A549 (cell line): ENCODE data around the gene TCF12. TPM values are rescaled to one million over a fixed set of nuclear protein-coding genes. Genes with fewer than 3 reads are reported as not detected.

Experiments
- ATAC-seq, 2 experiments: fragments of 200-7000 bp in 1 of 2; fragments of >200 bp in 1 of 2; cut with Nextera tagmentation in 1 of 2; cut with Tn5 transposase in 1 of 2; 3 replicates each; pipeline versions ENCODE4 v1.8.0 to v1.9.1; 2018 to 2020; ENCODE audit warnings: mild to moderate bottlenecking in 1 of 2, moderate library complexity in 1 of 2
- CTCF ChIA-PET: fragments of 300-600 bp; sonication (Branson Sonifier 250); formaldehyde crosslinking; extraction: SDS; loops from one replicate; lab custom pipeline; 2021; ENCODE audit warnings: antibody characterized with exemption, inconsistent platforms; lab: Yijun Ruan, JAX
- POLR2A ChIA-PET: fragments of 350-600 bp; formaldehyde crosslinking; extraction: SDS; loops from one replicate; lab custom pipeline; 2021; ENCODE audit warnings: antibody characterized with exemption, inconsistent platforms; lab: Yijun Ruan, JAX
- DNase-seq, 2 experiments: peaks; one replicate each; pipeline versions ENCODE4 v3.0.0 to v3.0.0-alpha.2; 2011 to 2016; ENCODE audit warnings: low read depth in 1 of 2, low spot score in 1 of 2
- FAIRE-seq: peaks from 2 replicates; lab custom pipeline; 2011; peaks lifted over from hg19 to GRCh38; lab: Jason Lieb, UNC
- H3K27ac ChIP-seq, 2 experiments: fragments of >200 bp; sonication (Bioruptor Twin); formaldehyde crosslinking; 3 replicates each; pipeline ENCODE4 v1.5.1; 2016 to 2017
- H3K4me1 ChIP-seq: fragments of >200 bp; sonication (Bioruptor Twin); formaldehyde crosslinking; 3 replicates; pipeline ENCODE4 v1.6.1; 2016
- H3K4me2 ChIP-seq: fragments of >200 bp; sonication (Bioruptor Twin); formaldehyde crosslinking; 3 replicates; pipeline ENCODE4 v1.6.1; 2016
- H3K4me3 ChIP-seq: fragments of >200 bp; sonication (Bioruptor Twin); formaldehyde crosslinking; 3 replicates; pipeline ENCODE4 v1.5.1; 2016
- H3K9me3 ChIP-seq: fragments of >200 bp; sonication (Bioruptor Twin); formaldehyde crosslinking; 3 replicates; pipeline ENCODE4 v1.6.1; 2016
- BHLHE40 ChIP-seq: IDR thresholded peaks from 2 replicates; pipeline ENCODE4 v1.6.1; 2012; ENCODE audit warnings: low read depth, low read length, inconsistent platforms
- CHD2 ChIP-seq: fragments of 150-350 bp; IDR thresholded peaks from 2 replicates; pipeline ENCODE4 v1.6.1; 2014; ENCODE audit warnings: low read length; ENCODE audit not compliant: partially characterized antibody
- CHD4 ChIP-seq: fragments of 200-600 bp; sonication (generic); IDR thresholded peaks from 2 replicates; pipeline ENCODE4 v1.6.1; 2016; ENCODE audit warnings: antibody characterized with exemption, mild to moderate bottlenecking, borderline replicate concordance
- FOXS1 ChIP-seq: fragments of 250-450 bp; sonication (Bioruptor Pico); IDR thresholded peaks from 2 replicates; pipeline ENCODE4 v1.5.0; 2020; ENCODE audit warnings: mild to moderate bottlenecking, moderate library complexity
- HEYL ChIP-seq: fragments of 250-450 bp; sonication (Bioruptor Pico); IDR thresholded peaks from 2 replicates; pipeline ENCODE4 v1.8.0; 2021; ENCODE audit warnings: mild to moderate bottlenecking, moderate library complexity
- HOXA7 ChIP-seq: fragments of 250-450 bp; sonication (Bioruptor Pico); IDR thresholded peaks from 2 replicates; pipeline ENCODE4 v1.5.0; 2020; ENCODE audit warnings: mild to moderate bottlenecking, moderate library complexity
- HOXB5 ChIP-seq: fragments of 250-450 bp; sonication (Bioruptor Pico); IDR thresholded peaks from 2 replicates; pipeline ENCODE4 v1.5.0; 2020; ENCODE audit warnings: mild to moderate bottlenecking, moderate library complexity
- JUN ChIP-seq, 2 experiments: fragments of >200 bp; sonication (Bioruptor Twin); formaldehyde crosslinking; IDR thresholded peaks; 2 replicates in 1 of 2; 3 replicates in 1 of 2; pipeline ENCODE4 v1.6.1; 2016 to 2017
- JUNB ChIP-seq: fragments of >200 bp; sonication (Bioruptor Twin); formaldehyde crosslinking; IDR thresholded peaks from 2 replicates; pipeline ENCODE4 v1.6.1; 2016
- KDM1A ChIP-seq: fragments of 200-600 bp; sonication (generic); IDR thresholded peaks from 2 replicates; pipeline ENCODE4 v1.6.1; 2016; ENCODE audit warnings: low read depth, mild to moderate bottlenecking
- MYC ChIP-seq: IDR thresholded peaks from 2 replicates; pipeline ENCODE4 v1.6.1; 2012; ENCODE audit warnings: mild to moderate bottlenecking, inconsistent platforms, low read length, improper control_type of control experiment, borderline replicate concordance
- POLR2A ChIP-seq: IDR thresholded peaks from 2 replicates; pipeline ENCODE4 v1.6.1; 2012; ENCODE audit warnings: mild to moderate bottlenecking, low read length
- POLR2AphosphoS2 ChIP-seq: conservative IDR thresholded peaks from 2 replicates; pipeline ENCODE4 v1.6.1; 2012; ENCODE audit warnings: low read length, improper control_type of control experiment, inconsistent platforms
- RCOR1 ChIP-seq: fragments of 150-350 bp; IDR thresholded peaks from 2 replicates; pipeline ENCODE4 v1.6.1; 2014; ENCODE audit warnings: antibody characterized with exemption, low read length, low read depth
- ZFP36 ChIP-seq: fragments of 450-650 bp; IDR thresholded peaks from 2 replicates; pipeline ENCODE4 v1.6.1; 2014; ENCODE audit warnings: borderline replicate concordance; ENCODE audit not compliant: partially characterized antibody
- WGBS: methylation state at CpG from one replicate; pipeline ENCODE4 v1.1.6; 2017; ENCODE audit errors: missing lambda C conversion rate; 5-methylcytosine and 5-hydroxymethylcytosine counted together
- polyA plus RNA-seq, 4 experiments: library from polyadenylated mRNA; depleted of rRNA in 3 of 4; stranded (reverse); fragments of >200 nt; fragmentation: RNase III in 1 of 4; extraction: RNeasy Plus Mini Kit Qiagen cat#74134 plus additional on column Dnase treatment in 1 of 4; gene quantifications; 2 replicates in 3 of 4; 3 replicates in 1 of 4; pipeline ENCODE4 v1.2.3, GENCODE V29; 2011 to 2017
- TF ChIP-seq, protein P1 (sequence below): IDR thresholded peaks from 2 replicates; pipeline ENCODE4 v1.6.1; 2012
- TF ChIP-seq, protein P2 (sequence below): fragments of 150-350 bp; IDR thresholded peaks from 2 replicates; pipeline ENCODE4 v1.6.1; 2014; ENCODE audit warnings: low read depth, mild to moderate bottlenecking, low read length
- TF ChIP-seq, protein P3 (sequence below): fragments of 450-650 bp; IDR thresholded peaks from 2 replicates; pipeline ENCODE4 v1.6.1; 2014; ENCODE audit warnings: antibody characterized with exemption
- TF ChIP-seq, protein P4 (sequence below): fragments of >200 bp; sonication (Bioruptor Twin); formaldehyde crosslinking; IDR thresholded peaks from 2 replicates; pipeline ENCODE4 v1.6.1; 2016
- TF ChIP-seq, protein P5 (sequence below): fragments of 250-450 bp; sonication (Bioruptor Pico); IDR thresholded peaks from 2 replicates; pipeline ENCODE4 v1.5.0; 2021; ENCODE audit warnings: mild to moderate bottlenecking, moderate library complexity, borderline replicate concordance

Gene TCF12
- polyA plus RNA-seq, 2 of the 4 experiments (the other 2 are of a cell fraction) = 36.3 to 121 TPM

DNA sequence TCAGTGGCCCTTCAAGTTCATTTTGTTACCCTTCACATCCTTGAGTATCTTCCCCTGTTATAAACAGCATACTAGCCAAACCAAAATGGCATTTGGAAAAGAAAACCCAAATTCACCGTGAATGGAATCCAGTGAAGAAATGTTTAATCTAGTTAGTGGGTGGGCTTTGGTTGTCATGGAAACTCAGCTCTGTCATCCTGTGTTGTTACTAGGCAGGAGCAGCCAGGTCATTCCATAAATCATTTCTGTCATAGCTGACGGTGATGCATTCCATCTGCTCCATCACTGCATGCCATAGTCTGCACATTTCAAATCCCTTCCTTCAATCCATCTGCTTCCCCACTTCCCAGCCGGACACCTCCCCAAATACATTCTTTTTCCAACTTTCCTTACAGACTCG, 317.4 kb downstream of the TCF12 start:
- H3K4me2 ChIP-seq = no peak overlapping the region
- 0 out of 3 replicates have a peak, but pooled peaks cover 3% of the 10 kb centered on the region for H3K4me1 ChIP-seq
- FAIRE-seq (no peak), DNase-seq (peak in 1 of 2 experiments; percentile 68), ATAC-seq (peak in 1 of 2 experiments; percentile 77; a peak in 3 of 6 replicates)
- ChIA-PET POLR2A (no interaction called here), CTCF (interaction anchor here (1.2 kb wide), 1 partner anchor 89 kb away, joined by 3 read pairs; no protein-coding TSS in a partner anchor)
- no peaks in the 10 kb centered on the region for H3K9me3 ChIP-seq
- 0 out of 2 replicates have a peak, but pooled peaks have one; percentile 26 for TF ChIP-seq HOXB5
- TF ChIP-seq HOXA7 (CRISPR knock-in tag) = no peak
- TF ChIP-seq ZFP36 = no peak
- no peak overlapping the region for H3K4me3 ChIP-seq
- H3K27ac ChIP-seq = no peak overlapping the region
- 68% methylated on average over 4 of the region's 4 CpGs for WGBS

DNA sequence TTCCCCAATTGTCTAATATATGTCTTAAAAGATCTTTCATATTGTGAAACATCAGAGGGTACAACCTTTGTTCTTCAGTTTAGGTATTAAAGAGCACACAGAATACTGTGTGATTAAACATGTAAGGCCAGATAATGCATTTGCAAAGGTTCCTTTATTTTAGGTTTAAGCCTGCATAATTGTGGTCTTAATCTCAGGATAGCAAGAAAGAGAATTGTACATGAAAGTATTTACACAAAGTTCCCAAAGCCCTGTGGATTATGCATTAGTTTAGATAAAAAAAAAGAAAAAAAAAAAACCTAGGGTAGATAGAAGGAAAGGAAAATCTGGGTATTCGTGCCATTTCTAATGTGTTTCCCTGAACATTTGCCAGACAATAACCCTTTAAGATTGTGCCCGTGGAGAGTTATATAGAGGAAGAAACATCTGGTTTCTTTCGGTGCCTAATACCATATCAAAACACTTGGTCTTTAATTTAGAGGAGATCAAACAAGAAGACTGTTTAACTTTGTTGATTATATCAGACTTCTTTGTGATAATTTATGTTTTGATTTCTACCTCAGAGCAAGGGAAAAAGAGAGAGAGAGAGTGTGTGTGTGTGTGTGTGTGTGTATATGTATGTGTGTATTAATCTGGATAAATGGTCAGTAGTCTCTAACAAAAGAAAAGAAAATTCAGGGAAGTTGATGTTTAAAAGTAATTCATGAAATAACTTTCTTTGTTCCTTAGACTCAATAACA, 318.3 kb downstream of the TCF12 start:
- Histone ChIP-seq H3K4me3 (no peak overlapping the region), H3K27ac (no peak overlapping the region), H3K9me3 (no peaks in the 10 kb centered on the region), H3K4me2 (no peak overlapping the region), H3K4me1 (0 out of 3 replicates have a peak, but pooled peaks cover 3% of the 10 kb centered on the region)
- ChIA-PET CTCF (no interaction called here), POLR2A (no interaction called here)
- peak; percentile 90 for FAIRE-seq
- ATAC-seq = no peak
- DNase-seq = no peak
- 83% methylated on average over 3 of the region's 3 CpGs for WGBS
- TF ChIP-seq, protein P1, sequence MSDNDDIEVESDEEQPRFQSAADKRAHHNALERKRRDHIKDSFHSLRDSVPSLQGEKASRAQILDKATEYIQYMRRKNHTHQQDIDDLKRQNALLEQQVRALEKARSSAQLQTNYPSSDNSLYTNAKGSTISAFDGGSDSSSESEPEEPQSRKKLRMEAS = no peak
- no peak for TF ChIP-seq BHLHE40
- TF ChIP-seq, protein P2, sequence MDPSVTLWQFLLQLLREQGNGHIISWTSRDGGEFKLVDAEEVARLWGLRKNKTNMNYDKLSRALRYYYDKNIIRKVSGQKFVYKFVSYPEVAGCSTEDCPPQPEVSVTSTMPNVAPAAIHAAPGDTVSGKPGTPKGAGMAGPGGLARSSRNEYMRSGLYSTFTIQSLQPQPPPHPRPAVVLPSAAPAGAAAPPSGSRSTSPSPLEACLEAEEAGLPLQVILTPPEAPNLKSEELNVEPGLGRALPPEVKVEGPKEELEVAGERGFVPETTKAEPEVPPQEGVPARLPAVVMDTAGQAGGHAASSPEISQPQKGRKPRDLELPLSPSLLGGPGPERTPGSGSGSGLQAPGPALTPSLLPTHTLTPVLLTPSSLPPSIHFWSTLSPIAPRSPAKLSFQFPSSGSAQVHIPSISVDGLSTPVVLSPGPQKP = no peak
- no peak for TF ChIP-seq JUNB
- TF ChIP-seq, protein P3, sequence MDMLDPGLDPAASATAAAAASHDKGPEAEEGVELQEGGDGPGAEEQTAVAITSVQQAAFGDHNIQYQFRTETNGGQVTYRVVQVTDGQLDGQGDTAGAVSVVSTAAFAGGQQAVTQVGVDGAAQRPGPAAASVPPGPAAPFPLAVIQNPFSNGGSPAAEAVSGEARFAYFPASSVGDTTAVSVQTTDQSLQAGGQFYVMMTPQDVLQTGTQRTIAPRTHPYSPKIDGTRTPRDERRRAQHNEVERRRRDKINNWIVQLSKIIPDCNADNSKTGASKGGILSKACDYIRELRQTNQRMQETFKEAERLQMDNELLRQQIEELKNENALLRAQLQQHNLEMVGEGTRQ = no peak
- TF ChIP-seq RCOR1 = no peak
- TF ChIP-seq KDM1A = no peak
- TF ChIP-seq JUN (IDR thresholded peaks at IDR 0.05) = no peak
- TF ChIP-seq HEYL (CRISPR knock-in tag) = no peak
- TF ChIP-seq POLR2A = no peak
- TF ChIP-seq, protein P4, sequence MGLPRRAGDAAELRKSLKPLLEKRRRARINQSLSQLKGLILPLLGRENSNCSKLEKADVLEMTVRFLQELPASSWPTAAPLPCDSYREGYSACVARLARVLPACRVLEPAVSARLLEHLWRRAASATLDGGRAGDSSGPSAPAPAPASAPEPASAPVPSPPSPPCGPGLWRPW = no peak
- no peak for TF ChIP-seq MYC
- no peak for TF ChIP-seq FOXS1
- TF ChIP-seq, protein P5, sequence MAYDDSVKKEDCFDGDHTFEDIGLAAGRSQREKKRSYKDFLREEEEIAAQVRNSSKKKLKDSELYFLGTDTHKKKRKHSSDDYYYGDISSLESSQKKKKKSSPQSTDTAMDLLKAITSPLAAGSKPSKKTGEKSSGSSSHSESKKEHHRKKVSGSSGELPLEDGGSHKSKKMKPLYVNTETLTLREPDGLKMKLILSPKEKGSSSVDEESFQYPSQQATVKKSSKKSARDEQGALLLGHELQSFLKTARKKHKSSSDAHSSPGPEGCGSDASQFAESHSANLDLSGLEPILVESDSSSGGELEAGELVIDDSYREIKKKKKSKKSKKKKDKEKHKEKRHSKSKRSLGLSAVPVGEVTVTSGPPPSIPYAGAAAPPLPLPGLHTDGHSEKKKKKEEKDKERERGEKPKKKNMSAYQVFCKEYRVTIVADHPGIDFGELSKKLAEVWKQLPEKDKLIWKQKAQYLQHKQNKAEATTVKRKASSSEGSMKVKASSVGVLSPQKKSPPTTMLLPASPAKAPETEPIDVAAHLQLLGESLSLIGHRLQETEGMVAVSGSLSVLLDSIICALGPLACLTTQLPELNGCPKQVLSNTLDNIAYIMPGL = no peak
- no peak for TF ChIP-seq POLR2AphosphoS2
- no peak for TF ChIP-seq CHD4
- TF ChIP-seq CHD2 = no peak
